Stromal cell of bone marrow (primary cell): Measurements from ENCODE around the gene C5orf52.
"Not testable (repeated sequence)": the region's sequence is repeated elsewhere in the genome, so short reads cannot be mapped to it uniquely, and the experiment has no call there.

Source experiments
- DNase-seq: peaks from one replicate; pipeline ENCODE4 v3.0.0-alpha.2; 2012; ENCODE audit warnings: low read depth

The C5orf52 gene

GRCh38 chr5:157726607-157727006, 55.3 kb downstream of the C5orf52 start:
- DNase-seq: not testable (repeated sequence)

- not testable (repeated sequence) for DNase-seq
Observed at GRCh38 chr5:157727858-157728257, 56.5 kb downstream of the C5orf52 start.
